GM12865 (cell line): ENCODE measurements around the gene FLCN.

ENCODE experiments used
- DNase-seq: peaks from one replicate; pipeline ENCODE4 v3.0.0; 2010; ENCODE audit warnings: low read depth
- H3K4me3 ChIP-seq: 2 replicates; pipeline ENCODE4 v1.5.1; 2011; ENCODE audit warnings: mild to moderate bottlenecking, low read depth, low read length, control low read depth
- TF ChIP-seq, protein P1 (sequence below): IDR thresholded peaks from 2 replicates; pipeline ENCODE4 v1.5.1; 2011; ENCODE audit warnings: low read length, control low read depth, low read depth, inconsistent platforms; ENCODE audit not compliant: insufficient read depth; ENCODE audit errors: missing control alignments

FLCN gene

DNA sequence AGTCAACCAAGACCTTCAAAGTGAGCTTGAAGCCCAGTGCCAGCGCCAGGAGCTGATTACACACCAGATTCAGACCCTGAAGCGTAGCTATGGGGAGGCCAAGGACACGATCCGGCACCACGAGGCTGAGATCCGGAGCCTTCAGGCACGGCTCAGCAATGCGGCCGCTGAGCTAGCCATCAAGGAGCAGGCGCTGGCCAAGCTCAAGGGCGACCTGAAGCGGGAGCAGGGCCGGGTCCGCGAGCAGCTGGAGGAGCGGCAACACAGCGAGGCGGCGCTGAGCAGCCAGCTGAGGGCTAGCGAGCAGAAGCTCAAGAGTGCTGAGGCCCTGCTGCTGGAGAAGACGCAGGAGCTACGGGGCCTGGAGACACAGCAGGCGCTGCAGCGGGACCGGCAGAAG, 72.8 kb downstream of the FLCN start:
- H3K4me3 ChIP-seq: no peak overlapping the region
- TF ChIP-seq, protein P1, sequence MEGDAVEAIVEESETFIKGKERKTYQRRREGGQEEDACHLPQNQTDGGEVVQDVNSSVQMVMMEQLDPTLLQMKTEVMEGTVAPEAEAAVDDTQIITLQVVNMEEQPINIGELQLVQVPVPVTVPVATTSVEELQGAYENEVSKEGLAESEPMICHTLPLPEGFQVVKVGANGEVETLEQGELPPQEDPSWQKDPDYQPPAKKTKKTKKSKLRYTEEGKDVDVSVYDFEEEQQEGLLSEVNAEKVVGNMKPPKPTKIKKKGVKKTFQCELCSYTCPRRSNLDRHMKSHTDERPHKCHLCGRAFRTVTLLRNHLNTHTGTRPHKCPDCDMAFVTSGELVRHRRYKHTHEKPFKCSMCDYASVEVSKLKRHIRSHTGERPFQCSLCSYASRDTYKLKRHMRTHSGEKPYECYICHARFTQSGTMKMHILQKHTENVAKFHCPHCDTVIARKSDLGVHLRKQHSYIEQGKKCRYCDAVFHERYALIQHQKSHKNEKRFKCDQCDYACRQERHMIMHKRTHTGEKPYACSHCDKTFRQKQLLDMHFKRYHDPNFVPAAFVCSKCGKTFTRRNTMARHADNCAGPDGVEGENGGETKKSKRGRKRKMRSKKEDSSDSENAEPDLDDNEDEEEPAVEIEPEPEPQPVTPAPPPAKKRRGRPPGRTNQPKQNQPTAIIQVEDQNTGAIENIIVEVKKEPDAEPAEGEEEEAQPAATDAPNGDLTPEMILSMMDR: no peak
- DNase-seq: no peak
